Sigmoid colon (tissue), 7 donors: ENCODE results near the gene CATSPERB. TPM values are rescaled to one million over a fixed set of nuclear protein-coding genes. Genes with fewer than 3 reads are reported as not detected.
"Not testable (repeated sequence)": the region's sequence is repeated elsewhere in the genome, so short reads cannot be mapped to it uniquely, and the experiment has no call there.

Experiments
- DNase-seq: peaks from one replicate; pipeline ENCODE4 v3.0.0-alpha.2; 2019
- H3K27ac ChIP-seq, 4 donors: fragments of 200-600 bp; sonication (generic); one replicate each; pipeline ENCODE4 v1.5.1; 2016 to 2019; ENCODE audit warnings: mild to moderate bottlenecking in 1 of 4
- H3K27me3 ChIP-seq, 3 donors: fragments of 200-600 bp; sonication (generic); one replicate each; pipeline ENCODE4 v1.5.1; 2019; ENCODE audit warnings: mild to moderate bottlenecking in 1 of 3
- H3K36me3 ChIP-seq, 4 donors: fragments of 200-600 bp; sonication (generic); one replicate each; pipeline ENCODE4 v1.5.1; 2016 to 2019
- H3K4me1 ChIP-seq, 4 donors: fragments of 200-600 bp; sonication (generic); one replicate each; pipeline ENCODE4 v1.5.1; 2017 to 2019
- H3K4me3 ChIP-seq, 4 donors: fragments of 200-600 bp; sonication (generic); one replicate each; pipeline ENCODE4 v1.5.1; 2017 to 2019; ENCODE audit warnings: mild to moderate bottlenecking in 2 of 4, moderate library complexity in 1 of 4
- H3K9me3 ChIP-seq, 4 donors: fragments of 200-600 bp in 3 of 4; sonication (generic) in 3 of 4; one replicate each; pipeline versions ENCODE4 v1.5.1 to v1.6.1; 2013 to 2019
- EP300 ChIP-seq, 4 donors: sonication (generic); formaldehyde crosslinking; IDR thresholded peaks; one replicate each; pipeline ENCODE4 v1.6.1; 2017; ENCODE audit warnings: antibody characterized with exemption in 4 of 4
- POLR2A ChIP-seq, 2 donors: fragments of 450-650 bp; IDR thresholded peaks; one replicate each; pipeline ENCODE4 v1.6.1; 2016; ENCODE audit warnings: antibody characterized with exemption in 2 of 2, mild to moderate bottlenecking in 2 of 2, moderate library complexity in 2 of 2
- POLR2AphosphoS5 ChIP-seq, 4 donors: sonication (generic); formaldehyde crosslinking; IDR thresholded peaks; one replicate each; pipeline ENCODE4 v1.6.1; 2017; ENCODE audit warnings: antibody characterized with exemption in 4 of 4
- WGBS, 2 donors: extraction: QIAGEN DNeasy Blood & Tissue Kit; methylation state at CpG; one replicate each; pipeline ENCODE4 v1.1.7; 2013; 5-methylcytosine and 5-hydroxymethylcytosine counted together
- intact Hi-C: fragments of 100-400 bp; cut with DNase I; formaldehyde crosslinking; loops from one replicate; pipeline ENCODE4 v1.15.1; 2023
- polyA plus RNA-seq, 3 donors: library from polyadenylated mRNA; stranded (reverse); fragments of 200-250 nt; gene quantifications; one replicate each; pipeline ENCODE4 v1.2.3, GENCODE V29; 2013
- small RNA-seq, 3 donors: library from RNA; depleted of rRNA; stranded (forward); fragments of <200 nt; gene quantifications; one replicate each; pipeline ENCODE3, GENCODE V24; 2016
- total RNA-seq, 4 donors: library from RNA; depleted of rRNA; stranded (reverse); fragments of >200 nt; gene quantifications; one replicate each; pipeline ENCODE4 v1.1.0, GENCODE V29; 2016
- TF ChIP-seq, protein P1 (sequence below), 4 experiments: fragments of 450-650 bp in 3 of 4; fragments of 200-600 bp in 1 of 4; IDR thresholded peaks; one replicate each; pipeline ENCODE4 v1.5.1; 2016 to 2019; ENCODE audit warnings: antibody characterized with exemption in 4 of 4, mild to moderate bottlenecking in 3 of 4, moderate library complexity in 2 of 4
- donor health status: healthy with polysubstance abuse.
- donor health status: Bipolar disorder and iron deficiency.
- donor health status: healthy.

Gene CATSPERB
- total and polyA plus RNA-seq, 7 donors = 0.14 to 6.7 (median 1.4) TPM

DNA sequence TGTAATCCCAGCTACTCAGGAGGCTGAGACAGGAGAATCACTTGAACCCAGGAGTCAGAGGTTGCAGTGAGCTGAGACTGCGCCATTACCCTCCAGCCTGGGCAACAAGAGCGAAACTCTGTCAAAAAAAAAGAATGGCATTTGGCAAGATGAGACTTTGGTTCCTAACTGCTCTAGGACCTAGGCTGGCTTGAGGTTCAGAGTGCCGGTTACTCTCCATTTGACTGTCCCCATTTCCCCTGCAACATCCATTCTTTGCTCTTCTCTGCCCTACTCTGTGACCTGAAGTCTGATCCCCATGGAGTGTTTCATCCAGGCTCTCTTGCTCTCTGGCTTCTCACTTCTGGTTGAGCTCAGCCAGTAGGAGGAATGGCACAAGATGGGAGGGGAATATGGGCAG lies 195.6 kb downstream of the CATSPERB start:
- H3K36me3 ChIP-seq = no peaks in the 10 kb centered on the region

DNA sequence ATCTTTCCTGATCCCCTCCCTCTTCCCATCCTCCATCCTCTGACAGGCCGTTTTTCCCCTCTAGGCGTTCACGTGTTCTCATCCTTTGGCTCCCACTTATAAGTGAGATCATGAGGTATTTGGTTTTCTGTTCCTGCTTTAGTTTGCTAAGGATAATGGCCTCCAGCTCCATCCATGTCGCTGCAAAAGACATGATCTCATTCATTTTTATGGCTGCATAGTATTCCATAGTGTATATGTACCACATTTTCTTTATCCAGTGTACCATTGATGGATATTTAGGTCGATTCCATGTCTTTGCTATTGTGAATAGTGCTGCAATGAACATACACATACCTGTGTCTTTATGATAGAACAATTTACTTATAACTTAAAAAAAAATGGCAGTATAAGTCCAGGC lies 197.8 kb downstream of the CATSPERB start:
- H3K27me3 ChIP-seq, intact Hi-C loops, H3K27ac ChIP-seq, H3K9me3 ChIP-seq, H3K4me1 ChIP-seq, DNase-seq, H3K36me3 ChIP-seq, H3K4me3 ChIP-seq: not testable (repeated sequence)
- 83 to 91% methylated on average over 5 of the region's 5 CpGs for WGBS, 2 donors

More for the DNA sequence above, 195.6 kb downstream of the CATSPERB start:
- H3K9me3 ChIP-seq = peaks cover 0 to 1% (median 0%) of the 10 kb centered on the region in 4 donors
- DNase-seq = no peak
- no peak overlapping the region for H3K27ac ChIP-seq
- WGBS, 2 donors = 97 to 99% methylated on average over 3 of the region's 3 CpGs
- no peak overlapping the region for H3K4me3 ChIP-seq
- no peaks in the 10 kb centered on the region for H3K4me1 ChIP-seq
- no peak for TF ChIP-seq EP300 (IDR thresholded peaks at IDR 0.05)
- TF ChIP-seq POLR2A (IDR thresholded peaks at IDR 0.05) = no peak
- TF ChIP-seq, protein P1, sequence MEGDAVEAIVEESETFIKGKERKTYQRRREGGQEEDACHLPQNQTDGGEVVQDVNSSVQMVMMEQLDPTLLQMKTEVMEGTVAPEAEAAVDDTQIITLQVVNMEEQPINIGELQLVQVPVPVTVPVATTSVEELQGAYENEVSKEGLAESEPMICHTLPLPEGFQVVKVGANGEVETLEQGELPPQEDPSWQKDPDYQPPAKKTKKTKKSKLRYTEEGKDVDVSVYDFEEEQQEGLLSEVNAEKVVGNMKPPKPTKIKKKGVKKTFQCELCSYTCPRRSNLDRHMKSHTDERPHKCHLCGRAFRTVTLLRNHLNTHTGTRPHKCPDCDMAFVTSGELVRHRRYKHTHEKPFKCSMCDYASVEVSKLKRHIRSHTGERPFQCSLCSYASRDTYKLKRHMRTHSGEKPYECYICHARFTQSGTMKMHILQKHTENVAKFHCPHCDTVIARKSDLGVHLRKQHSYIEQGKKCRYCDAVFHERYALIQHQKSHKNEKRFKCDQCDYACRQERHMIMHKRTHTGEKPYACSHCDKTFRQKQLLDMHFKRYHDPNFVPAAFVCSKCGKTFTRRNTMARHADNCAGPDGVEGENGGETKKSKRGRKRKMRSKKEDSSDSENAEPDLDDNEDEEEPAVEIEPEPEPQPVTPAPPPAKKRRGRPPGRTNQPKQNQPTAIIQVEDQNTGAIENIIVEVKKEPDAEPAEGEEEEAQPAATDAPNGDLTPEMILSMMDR (IDR thresholded peaks at IDR 0.05) = no peak
- no peak for TF ChIP-seq POLR2AphosphoS5 (IDR thresholded peaks at IDR 0.05)
- no peaks in the 10 kb centered on the region for H3K27me3 ChIP-seq
- intact Hi-C loops = no loop called here

DNA sequence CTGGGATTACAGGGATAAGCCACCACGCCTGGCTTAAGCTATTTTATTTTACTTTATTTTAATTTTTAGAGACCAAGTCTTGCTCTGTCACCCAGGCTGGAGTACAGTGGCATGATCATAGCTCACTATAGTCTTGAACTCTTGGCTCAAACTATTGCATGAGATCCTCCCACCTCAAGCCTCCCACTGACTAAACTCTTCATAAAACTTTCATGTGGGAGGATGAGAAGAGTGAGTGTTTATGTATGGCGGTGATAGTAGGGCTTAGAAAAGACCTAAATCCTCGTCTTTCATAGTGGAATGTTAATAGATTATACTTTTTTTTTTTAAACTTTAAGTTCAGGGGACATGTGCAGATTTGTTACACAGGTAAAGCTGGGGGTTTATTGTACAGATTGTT lies 198.3 kb downstream of the CATSPERB start:
- no peaks in the 10 kb centered on the region for H3K4me1 ChIP-seq
- intact Hi-C loops = no loop called here
- no peak for DNase-seq
- H3K27me3 ChIP-seq = no peaks in the 10 kb centered on the region
- no peak for TF ChIP-seq POLR2A (IDR thresholded peaks at IDR 0.05)
- TF ChIP-seq, protein P1 (IDR thresholded peaks at IDR 0.05) = no peak
- TF ChIP-seq POLR2AphosphoS5 (IDR thresholded peaks at IDR 0.05) = no peak
- no peak for TF ChIP-seq EP300 (IDR thresholded peaks at IDR 0.05)
- no peaks in the 10 kb centered on the region for H3K9me3 ChIP-seq
- WGBS, 2 donors = 80 to 84% methylated on average over 3 of the region's 3 CpGs
- no peak overlapping the region for H3K4me3 ChIP-seq
- no peaks in the 10 kb centered on the region for H3K36me3 ChIP-seq
- H3K27ac ChIP-seq = no peak overlapping the region

Small RNAs within 50 kb of the gene (small RNA-seq; reads per million reads assigned to genes)
- gene AL133373.1 (0 reads per million in 3 donors), gene POLR3GP1 (0 reads per million in 3 donors), gene RF00012 (0 reads per million in 3 donors)

Other genes with a start within 250 kb of the CATSPERB start
- 10 to 100 TPM; 69.6 to 78.9 (median 75.1) TPM for gene PPP4R3A, start 221.8 kb downstream of the CATSPERB start, total RNA-seq
- gene PPP4R3A, start 221.8 kb downstream of the CATSPERB start, polyA plus RNA-seq = 10 to 100 TPM; 46.2 to 92.2 (median 68.7) TPM
- 10 to 100 TPM; 12.1 to 49.2 (median 36.5) TPM for gene TC2N, start 135.4 kb upstream of the CATSPERB start, total RNA-seq
- 10 to 100 TPM; 24.9 to 41.6 (median 28.2) TPM for gene TC2N, start 135.4 kb upstream of the CATSPERB start, polyA plus RNA-seq
- gene FBLN5, start 215.6 kb upstream of the CATSPERB start, total RNA-seq = 100 to 1,000 TPM in 2 of 4 donors, 10 to 100 TPM in 2; 91.8 to 253 (median 103) TPM
- gene FBLN5, start 215.6 kb upstream of the CATSPERB start, polyA plus RNA-seq = 10 to 100 TPM in 2 of 3 donors, 1 to 10 TPM in 1; 3.0 to 25.8 (median 19.5) TPM